ENCODE data around the gene ZNF837. TPM values are rescaled to one million over a fixed set of nuclear protein-coding genes. Genes with fewer than 3 reads are reported as not detected.

The ZNF837 gene
- total and polyA plus RNA-seq, 2 of the 13 experiments (the other 11 are each of a cell fraction or from before 2014, with no cell fraction given), result 0.29 to 1.3 TPM

DNA sequence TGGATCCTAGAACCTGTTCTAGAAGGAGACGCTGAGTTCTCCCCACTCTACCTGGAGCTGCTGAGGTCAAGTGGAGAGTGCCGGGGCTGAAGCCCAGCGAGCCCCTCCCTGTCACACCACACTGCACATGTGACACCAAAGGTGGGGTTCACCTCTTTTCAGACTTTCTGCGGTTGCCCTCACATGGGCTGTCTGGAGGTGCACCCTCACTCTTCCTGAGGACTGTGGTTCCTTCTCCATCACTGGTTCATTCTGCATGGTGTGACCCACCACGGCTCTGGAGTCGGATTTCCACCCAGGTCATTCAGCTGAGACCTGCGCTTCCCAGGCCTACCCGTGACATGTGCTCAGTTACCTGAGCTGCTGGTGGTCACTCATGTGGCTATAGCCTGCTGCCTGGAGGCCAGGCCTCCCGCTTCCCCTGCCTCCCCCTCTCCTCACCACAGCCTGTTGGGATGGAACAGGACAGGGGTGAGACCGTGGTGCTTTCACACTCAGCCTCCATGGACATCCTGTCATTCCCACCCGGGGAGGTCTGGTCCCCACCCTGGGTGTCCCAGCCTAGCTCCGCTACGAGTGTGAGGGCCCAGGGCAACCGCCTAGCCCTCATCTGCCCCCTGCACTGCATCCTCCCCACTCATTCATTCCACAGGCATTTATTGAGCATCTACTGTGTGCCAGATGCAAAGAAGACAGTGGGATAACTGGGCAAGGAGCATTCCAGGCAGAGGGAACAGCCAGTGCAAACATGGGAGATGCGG, 26.9 kb downstream of the ZNF837 start (continued):
- TF ChIP-seq, protein P1, sequence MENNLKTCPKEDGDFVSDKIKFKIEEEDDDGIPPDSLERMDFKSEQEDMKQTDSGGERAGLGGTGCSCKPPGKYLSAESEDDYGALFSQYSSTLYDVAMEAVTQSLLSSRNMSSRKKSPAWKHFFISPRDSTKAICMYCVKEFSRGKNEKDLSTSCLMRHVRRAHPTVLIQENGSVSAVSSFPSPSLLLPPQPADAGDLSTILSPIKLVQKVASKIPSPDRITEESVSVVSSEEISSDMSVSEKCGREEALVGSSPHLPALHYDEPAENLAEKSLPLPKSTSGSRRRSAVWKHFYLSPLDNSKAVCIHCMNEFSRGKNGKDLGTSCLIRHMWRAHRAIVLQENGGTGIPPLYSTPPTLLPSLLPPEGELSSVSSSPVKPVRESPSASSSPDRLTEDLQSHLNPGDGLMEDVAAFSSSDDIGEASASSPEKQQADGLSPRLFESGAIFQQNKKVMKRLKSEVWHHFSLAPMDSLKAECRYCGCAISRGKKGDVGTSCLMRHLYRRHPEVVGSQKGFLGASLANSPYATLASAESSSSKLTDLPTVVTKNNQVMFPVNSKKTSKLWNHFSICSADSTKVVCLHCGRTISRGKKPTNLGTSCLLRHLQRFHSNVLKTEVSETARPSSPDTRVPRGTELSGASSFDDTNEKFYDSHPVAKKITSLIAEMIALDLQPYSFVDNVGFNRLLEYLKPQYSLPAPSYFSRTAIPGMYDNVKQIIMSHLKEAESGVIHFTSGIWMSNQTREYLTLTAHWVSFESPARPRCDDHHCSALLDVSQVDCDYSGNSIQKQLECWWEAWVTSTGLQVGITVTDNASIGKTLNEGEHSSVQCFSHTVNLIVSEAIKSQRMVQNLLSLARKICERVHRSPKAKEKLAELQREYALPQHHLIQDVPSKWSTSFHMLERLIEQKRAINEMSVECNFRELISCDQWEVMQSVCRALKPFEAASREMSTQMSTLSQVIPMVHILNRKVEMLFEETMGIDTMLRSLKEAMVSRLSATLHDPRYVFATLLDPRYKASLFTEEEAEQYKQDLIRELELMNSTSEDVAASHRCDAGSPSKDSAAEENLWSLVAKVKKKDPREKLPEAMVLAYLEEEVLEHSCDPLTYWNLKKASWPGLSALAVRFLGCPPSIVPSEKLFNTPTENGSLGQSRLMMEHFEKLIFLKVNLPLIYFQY (CRISPR knock-in tag; IDR thresholded peaks at IDR 0.05; ENCODE audit: borderline replicate concordance), result no peak
- TF ChIP-seq, protein P2, sequence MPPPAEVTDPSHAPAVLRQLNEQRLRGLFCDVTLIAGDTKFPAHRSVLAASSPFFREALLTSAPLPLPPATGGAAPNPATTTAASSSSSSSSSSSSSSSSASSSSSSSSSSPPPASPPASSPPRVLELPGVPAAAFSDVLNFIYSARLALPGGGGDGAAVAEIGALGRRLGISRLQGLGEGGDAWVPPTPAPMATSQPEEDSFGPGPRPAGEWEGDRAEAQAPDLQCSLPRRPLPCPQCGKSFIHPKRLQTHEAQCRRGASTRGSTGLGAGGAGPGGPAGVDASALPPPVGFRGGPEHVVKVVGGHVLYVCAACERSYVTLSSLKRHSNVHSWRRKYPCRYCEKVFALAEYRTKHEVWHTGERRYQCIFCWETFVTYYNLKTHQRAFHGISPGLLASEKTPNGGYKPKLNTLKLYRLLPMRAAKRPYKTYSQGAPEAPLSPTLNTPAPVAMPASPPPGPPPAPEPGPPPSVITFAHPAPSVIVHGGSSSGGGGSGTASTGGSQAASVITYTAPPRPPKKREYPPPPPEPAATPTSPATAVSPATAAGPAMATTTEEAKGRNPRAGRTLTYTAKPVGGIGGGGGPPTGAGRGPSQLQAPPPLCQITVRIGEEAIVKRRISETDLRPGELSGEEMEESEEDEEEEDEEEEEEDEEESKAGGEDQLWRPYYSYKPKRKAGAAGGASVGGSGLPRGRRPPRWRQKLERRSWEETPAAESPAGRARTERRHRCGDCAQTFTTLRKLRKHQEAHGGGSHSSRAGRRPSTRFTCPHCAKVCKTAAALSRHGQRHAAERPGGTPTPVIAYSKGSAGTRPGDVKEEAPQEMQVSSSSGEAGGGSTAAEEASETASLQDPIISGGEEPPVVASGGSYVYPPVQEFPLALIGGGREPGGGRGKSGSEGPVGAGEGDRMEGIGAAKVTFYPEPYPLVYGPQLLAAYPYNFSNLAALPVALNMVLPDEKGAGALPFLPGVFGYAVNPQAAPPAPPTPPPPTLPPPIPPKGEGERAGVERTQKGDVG (CRISPR knock-in tag; IDR thresholded peaks at IDR 0.05; ENCODE audit: borderline replicate concordance), result no peak
- TF ChIP-seq ZNF737 (CRISPR knock-in tag; IDR thresholded peaks at IDR 0.05; ENCODE audit: borderline replicate concordance), result peak; percentile 48; the same call in 1 of the 2 replicates
- TF ChIP-seq PTBP1 (IDR thresholded peaks at IDR 0.05; ENCODE audit: low read depth, low read length, poor library complexity, severe bottlenecking), result no peak
- TF ChIP-seq, protein P3, sequence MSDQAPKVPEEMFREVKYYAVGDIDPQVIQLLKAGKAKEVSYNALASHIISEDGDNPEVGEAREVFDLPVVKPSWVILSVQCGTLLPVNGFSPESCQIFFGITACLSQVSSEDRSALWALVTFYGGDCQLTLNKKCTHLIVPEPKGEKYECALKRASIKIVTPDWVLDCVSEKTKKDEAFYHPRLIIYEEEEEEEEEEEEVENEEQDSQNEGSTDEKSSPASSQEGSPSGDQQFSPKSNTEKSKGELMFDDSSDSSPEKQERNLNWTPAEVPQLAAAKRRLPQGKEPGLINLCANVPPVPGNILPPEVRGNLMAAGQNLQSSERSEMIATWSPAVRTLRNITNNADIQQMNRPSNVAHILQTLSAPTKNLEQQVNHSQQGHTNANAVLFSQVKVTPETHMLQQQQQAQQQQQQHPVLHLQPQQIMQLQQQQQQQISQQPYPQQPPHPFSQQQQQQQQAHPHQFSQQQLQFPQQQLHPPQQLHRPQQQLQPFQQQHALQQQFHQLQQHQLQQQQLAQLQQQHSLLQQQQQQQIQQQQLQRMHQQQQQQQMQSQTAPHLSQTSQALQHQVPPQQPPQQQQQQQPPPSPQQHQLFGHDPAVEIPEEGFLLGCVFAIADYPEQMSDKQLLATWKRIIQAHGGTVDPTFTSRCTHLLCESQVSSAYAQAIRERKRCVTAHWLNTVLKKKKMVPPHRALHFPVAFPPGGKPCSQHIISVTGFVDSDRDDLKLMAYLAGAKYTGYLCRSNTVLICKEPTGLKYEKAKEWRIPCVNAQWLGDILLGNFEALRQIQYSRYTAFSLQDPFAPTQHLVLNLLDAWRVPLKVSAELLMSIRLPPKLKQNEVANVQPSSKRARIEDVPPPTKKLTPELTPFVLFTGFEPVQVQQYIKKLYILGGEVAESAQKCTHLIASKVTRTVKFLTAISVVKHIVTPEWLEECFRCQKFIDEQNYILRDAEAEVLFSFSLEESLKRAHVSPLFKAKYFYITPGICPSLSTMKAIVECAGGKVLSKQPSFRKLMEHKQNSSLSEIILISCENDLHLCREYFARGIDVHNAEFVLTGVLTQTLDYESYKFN (CRISPR knock-in tag; conservative IDR thresholded peaks at IDR 0.05), result peak; percentile 62
- TF ChIP-seq ZNF350 (CRISPR knock-in tag; IDR thresholded peaks at IDR 0.05; ENCODE audit: borderline replicate concordance, low read depth), result no peak
- TF ChIP-seq, protein P4, sequence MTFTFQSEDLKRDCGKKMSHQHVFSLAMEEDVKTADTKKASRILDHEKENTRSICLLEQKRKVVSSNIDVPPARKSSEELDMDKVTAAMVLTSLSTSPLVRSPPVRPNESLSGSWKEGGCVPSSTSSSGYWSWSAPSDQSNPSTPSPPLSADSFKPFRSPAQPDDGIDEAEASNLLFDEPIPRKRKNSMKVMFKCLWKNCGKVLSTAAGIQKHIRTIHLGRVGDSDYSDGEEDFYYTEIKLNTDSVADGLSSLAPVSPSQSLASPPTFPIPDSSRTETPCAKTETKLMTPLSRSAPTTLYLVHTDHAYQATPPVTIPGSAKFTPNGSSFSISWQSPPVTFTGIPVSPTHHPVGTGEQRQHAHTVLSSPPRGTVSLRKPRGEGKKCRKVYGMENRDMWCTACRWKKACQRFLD (CRISPR knock-in tag; IDR thresholded peaks at IDR 0.05; ENCODE audit: borderline replicate concordance), result no peak
- TF ChIP-seq ZC3H13 (CRISPR knock-in tag; IDR thresholded peaks at IDR 0.05), result peak; percentile 76
- no peak for TF ChIP-seq ZBTB42 (CRISPR knock-in tag; IDR thresholded peaks at IDR 0.05)
- TF ChIP-seq, protein P5, sequence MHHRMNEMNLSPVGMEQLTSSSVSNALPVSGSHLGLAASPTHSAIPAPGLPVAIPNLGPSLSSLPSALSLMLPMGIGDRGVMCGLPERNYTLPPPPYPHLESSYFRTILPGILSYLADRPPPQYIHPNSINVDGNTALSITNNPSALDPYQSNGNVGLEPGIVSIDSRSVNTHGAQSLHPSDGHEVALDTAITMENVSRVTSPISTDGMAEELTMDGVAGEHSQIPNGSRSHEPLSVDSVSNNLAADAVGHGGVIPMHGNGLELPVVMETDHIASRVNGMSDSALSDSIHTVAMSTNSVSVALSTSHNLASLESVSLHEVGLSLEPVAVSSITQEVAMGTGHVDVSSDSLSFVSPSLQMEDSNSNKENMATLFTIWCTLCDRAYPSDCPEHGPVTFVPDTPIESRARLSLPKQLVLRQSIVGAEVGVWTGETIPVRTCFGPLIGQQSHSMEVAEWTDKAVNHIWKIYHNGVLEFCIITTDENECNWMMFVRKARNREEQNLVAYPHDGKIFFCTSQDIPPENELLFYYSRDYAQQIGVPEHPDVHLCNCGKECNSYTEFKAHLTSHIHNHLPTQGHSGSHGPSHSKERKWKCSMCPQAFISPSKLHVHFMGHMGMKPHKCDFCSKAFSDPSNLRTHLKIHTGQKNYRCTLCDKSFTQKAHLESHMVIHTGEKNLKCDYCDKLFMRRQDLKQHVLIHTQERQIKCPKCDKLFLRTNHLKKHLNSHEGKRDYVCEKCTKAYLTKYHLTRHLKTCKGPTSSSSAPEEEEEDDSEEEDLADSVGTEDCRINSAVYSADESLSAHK (CRISPR knock-in tag; IDR thresholded peaks at IDR 0.05; ENCODE audit: borderline replicate concordance), result no peak
- no peak for TF ChIP-seq NR1H2 (CRISPR knock-in tag; IDR thresholded peaks at IDR 0.05; ENCODE audit: borderline replicate concordance, low read depth)
- TF ChIP-seq ZNF792 (CRISPR knock-in tag; IDR thresholded peaks at IDR 0.05), result no peak
